Stomach (tissue), 4 donors: Measurements from ENCODE around the gene ILF2.

ENCODE experiments used
- EP300 ChIP-seq: sonication (generic); formaldehyde crosslinking; IDR thresholded peaks from one replicate; pipeline ENCODE4 v1.6.1; 2017; ENCODE audit warnings: antibody characterized with exemption
- TF ChIP-seq, protein P1 (sequence below), 7 experiments: fragments of 450-650 bp in 4 of 7; fragments of 200-600 bp in 3 of 7; sonication (generic) in 3 of 7; IDR thresholded peaks; one replicate each; pipeline ENCODE4 v1.5.1; 2016 to 2019; ENCODE audit warnings: antibody characterized with exemption in 7 of 7, control low read depth in 2 of 7, mild to moderate bottlenecking in 1 of 7

DNA sequence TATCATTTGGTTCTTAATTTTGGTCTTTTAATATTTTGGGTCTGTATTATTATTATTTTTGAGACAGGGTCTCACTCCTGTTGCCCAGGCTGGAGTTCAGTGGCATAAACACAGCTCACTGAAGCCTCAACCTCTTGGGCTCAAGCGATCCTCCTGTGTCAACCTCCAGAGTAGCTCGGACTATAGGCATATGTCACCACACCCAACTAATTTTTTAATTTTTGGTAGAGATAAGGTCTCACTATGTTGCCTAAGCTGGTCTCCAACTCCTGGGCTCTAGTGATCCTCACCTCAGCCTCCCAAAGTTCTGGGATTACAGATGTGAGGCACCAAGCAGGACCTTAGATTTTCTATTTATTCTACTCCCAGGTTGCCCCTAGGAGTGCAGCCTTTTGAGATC lies 2.7 kb upstream of the ILF2 start:
- TF ChIP-seq EP300, result no peak
- TF ChIP-seq, protein P1, sequence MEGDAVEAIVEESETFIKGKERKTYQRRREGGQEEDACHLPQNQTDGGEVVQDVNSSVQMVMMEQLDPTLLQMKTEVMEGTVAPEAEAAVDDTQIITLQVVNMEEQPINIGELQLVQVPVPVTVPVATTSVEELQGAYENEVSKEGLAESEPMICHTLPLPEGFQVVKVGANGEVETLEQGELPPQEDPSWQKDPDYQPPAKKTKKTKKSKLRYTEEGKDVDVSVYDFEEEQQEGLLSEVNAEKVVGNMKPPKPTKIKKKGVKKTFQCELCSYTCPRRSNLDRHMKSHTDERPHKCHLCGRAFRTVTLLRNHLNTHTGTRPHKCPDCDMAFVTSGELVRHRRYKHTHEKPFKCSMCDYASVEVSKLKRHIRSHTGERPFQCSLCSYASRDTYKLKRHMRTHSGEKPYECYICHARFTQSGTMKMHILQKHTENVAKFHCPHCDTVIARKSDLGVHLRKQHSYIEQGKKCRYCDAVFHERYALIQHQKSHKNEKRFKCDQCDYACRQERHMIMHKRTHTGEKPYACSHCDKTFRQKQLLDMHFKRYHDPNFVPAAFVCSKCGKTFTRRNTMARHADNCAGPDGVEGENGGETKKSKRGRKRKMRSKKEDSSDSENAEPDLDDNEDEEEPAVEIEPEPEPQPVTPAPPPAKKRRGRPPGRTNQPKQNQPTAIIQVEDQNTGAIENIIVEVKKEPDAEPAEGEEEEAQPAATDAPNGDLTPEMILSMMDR (IDR thresholded peaks at IDR 0.05), result no peak
